ENCODE data around the gene AGT. TPM values are rescaled to one million over a fixed set of nuclear protein-coding genes. Genes with fewer than 3 reads are reported as not detected.

AGT gene
- total RNA-seq, 1 experiment from 2014 or later: not detected

DNA sequence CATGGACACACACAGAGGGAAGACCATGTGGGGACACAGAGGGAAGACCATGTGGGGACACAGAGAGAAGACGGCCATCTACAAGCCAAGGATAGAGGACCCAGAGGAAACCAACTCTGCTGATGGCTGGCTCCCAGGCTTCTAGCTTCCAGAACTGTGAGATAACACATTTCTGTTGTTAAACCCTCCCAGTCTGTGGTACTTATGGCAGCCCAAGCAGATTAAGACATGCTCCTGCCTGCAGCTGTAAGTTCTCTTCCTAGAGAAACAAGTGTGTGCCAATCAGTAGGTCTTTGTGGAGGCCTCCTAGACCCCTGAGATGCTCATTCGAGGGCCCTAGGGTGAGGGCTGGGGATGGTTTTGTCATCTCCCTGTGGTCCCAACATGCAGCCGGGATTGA is 2.7 kb downstream of the AGT start:
- no peak for DNase-seq (ENCODE audit: low read depth)
- in situ Hi-C loops (cut with HindIII; ENCODE audit: low pct_unique_long_range_greater_than_20kb, low sequenced_read_pairs): no loop called here

DNA sequence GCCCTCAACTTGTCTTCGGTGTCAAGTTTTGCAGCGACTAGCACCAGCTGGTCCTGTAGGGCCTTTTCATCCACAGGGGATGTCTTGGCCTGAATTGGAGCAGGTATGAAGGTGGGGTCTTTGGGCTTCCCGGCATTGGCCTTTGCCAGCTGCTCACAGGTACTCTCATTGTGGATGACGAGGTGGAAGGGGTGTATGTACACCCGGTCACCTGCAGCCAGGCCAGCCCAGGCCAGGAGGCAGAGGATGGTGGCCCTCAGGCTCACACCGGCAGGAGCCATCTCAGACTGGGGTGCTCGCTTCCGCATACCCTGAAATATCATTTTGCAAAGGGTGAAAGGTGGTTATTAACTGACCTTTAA is 3.4 kb downstream of the AGT start:
- in situ Hi-C loops (cut with HindIII; ENCODE audit: low pct_unique_long_range_greater_than_20kb, low sequenced_read_pairs): no loop called here
- no peak for DNase-seq (ENCODE audit: low read depth)

DNA sequence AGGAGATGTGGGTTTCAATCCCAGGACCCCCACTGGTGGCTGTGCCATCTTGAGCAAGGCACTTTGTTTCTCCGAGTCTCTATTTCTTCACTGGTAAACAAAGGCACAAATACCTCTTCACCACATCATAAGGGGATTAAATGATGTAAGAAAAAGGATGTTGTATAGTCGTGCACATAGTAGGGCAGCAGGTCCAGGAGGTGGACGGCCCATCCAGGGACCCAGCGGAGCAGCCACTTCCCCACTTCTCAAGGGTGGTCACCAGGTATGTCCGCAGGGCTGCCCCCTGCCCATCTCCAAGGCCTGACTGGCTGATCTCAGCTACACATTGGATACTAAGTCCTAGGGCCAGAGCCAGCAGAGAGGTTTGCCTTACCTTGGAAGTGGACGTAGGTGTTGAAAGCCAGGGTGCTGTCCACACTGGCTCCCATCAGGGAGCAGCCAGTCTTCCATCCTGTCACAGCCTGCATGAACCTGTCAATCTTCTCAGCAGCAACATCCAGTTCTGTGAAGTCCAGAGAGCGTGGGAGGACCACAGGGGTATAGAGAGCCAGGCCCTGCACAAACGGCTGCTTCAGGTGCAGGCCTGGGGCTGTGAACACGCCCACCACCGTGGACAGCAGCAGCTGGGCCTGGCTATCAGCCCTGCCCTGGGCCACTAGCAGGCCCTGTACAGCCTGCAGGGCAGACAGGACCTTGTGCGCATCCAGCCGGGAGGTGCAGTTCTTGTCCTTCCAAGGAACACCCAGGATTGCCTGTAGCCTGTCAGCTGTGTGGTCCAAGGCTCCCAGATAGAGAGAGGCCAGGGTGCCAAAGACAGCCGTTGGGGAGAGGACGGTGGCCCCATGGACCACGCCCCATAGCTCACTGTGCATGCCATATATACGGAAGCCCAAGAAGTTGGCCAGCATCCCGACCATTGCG is 4.0 kb downstream of the AGT start:
- in situ Hi-C loops (cut with HindIII; ENCODE audit: low pct_unique_long_range_greater_than_20kb, low sequenced_read_pairs): no loop called here
- DNase-seq (ENCODE audit: low read depth): no peak

DNA sequence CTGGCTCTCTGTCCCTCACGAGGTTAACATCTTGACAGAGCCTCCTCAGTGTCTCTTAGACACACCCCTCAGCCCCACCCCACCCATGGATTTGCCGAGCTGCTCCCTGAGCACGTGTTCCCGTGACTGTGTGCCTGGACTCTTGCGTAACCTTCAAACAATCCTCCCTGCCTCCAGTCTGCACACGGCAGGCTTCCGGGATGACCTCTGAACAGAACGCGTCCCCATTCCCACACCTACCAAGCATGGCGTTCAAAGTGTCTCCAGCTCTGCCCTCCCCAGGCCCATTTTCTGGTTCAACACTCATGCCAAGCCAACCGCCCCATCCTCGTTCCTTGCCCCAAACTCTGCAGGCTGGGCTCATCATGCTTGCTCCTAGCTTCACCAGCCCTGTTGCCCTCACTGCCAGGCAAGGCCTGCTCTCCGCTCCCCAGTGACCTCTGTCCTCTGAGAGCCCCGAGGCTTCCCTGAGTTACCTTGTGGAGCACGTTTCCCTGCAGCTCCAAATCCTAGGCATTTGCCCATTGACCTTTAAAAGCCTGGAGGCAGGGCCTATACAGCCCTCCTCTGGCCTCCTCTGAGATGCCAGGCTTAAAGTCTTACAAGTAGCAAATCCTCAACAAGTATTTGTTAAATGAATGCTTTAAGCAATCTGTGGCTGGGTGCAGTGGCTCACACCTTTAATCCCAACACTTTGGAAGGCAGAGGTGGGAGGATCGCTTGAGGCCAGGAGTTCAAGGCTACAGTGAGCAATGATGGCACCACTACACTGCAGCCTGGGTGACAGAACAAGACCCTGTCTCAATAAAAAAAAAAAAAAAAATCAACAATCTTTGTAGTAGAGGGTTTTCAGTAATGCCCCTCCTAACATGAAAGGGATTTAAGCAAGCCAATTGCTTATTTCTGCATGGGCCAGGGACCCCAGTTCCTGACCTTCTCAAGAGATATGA is 5.0 kb downstream of the AGT start:
- in situ Hi-C loops (cut with HindIII; ENCODE audit: low pct_unique_long_range_greater_than_20kb, low sequenced_read_pairs): no loop called here
- no peak for DNase-seq (ENCODE audit: low read depth)

DNA sequence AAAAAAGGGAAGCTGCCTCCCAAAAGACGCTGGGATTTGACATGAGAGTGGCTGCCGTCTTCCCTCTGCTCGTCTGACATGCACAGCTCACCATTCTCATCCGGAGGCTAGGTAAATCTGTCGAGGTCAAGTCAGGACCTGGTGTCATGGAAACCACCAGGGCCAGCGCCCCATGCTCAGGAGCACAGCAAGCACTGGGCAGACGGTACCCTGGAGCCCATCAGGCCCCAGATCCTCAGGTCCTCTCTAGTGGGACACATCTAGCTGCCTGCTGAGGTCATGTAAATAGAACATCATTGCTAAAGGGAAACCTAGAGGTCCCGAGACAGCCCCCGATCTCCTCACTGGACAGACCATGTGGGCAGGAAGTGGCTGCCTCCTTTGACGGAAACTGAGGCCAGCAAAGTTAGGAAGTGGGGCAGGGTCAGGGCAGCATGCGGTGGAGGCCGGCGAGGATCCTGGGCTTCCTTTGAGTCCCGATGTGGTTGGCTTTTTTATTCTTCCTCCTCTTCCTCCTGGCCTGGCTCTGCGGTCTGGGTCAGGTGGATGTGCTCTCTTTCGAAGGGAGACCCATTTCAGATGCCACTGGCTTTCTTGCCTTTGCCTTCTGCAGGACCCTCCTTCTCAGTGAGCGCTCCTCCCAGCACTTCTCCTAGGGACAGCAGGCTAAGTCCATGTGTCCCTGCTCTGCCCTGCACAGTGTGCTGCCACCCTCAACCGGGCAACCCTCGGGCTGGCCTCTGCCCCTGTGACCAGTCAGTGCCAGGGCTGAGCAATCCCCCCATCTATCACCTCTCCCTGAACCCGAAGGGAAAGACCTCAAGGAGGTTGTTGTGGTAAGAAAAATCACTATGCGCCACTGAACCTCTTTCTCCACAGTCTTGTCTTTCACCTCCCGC is 5.9 kb downstream of the AGT start:
- in situ Hi-C loops (cut with HindIII; ENCODE audit: low pct_unique_long_range_greater_than_20kb, low sequenced_read_pairs): no loop called here
- no peak for DNase-seq (ENCODE audit: low read depth)

DNA sequence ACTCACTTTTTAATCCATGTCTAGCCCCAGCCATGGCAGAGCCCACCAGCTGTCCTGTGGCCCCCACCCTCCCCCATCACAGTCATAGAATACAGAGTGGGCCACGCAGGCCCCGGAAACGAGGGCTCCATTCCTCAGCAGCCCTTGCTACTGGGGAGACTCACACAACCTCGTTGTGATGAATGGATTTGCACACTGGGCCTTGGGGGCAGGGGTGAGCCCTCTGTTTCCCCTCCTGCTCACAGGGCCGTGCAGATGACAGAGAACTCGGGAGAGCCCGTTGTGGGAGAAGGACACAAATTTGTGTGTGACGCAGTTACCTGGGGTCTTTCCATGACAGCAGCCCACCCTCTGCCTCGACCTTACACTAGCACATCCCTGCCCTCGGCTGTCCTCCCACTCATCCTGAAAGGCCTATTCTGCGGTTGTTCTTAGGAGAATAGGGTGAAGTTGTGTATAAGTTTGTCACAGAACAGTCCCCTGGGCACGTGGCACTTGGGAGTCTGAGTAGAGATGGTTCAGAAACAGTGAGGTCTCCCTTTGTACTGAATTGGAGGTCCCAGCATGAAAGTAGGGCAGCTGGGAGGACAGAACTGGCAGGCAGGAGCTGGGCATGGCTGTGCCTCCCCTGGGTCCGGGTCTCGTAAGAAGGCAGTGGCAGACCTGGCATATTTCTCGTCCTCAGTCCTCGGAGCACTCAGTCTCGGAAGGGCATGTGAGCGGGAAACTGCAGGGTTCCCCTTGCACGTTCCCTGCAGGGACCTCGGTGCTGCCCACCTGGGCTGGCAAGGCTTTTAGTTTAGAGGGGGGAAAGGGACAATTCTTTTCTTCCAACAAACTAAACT is 6.8 kb downstream of the AGT start:
- DNase-seq (ENCODE audit: low read depth): no peak
- in situ Hi-C loops (cut with HindIII; ENCODE audit: low pct_unique_long_range_greater_than_20kb, low sequenced_read_pairs): no loop called here

DNA sequence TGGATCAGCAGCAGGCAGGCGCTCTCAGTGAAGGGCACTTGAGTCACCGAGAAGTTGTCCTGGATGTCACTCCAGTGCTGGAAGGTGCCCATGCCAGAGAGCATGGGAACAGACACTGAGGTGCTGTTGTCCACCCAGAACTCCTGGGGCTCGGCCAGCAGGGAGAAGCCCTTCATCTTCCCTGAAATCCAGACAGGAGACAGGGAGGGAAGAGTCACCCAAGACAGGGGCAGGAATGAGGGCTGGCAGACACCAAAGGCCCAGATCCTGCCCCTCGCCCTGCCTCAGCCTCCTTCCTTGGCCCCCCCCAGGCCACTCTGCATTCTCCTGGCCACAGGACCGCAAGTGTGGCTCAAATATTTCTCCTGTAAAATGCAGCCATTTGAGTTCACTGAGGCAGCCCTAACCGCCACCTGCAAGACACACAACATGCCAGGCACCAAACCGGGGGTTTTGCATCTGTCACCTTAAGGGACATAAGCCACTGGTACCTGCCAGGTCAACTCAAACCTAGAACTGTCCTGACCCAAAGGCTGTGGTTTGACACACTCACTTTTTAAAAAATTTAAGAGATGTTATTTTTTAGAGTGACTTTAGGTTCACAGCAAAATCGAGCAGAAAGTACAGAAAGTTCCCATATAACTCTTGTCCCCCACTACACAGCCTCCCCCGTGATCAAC is 7.8 kb downstream of the AGT start:
- no peak for DNase-seq (ENCODE audit: low read depth)
- in situ Hi-C loops (cut with HindIII; ENCODE audit: low pct_unique_long_range_greater_than_20kb, low sequenced_read_pairs): no loop called here

DNA sequence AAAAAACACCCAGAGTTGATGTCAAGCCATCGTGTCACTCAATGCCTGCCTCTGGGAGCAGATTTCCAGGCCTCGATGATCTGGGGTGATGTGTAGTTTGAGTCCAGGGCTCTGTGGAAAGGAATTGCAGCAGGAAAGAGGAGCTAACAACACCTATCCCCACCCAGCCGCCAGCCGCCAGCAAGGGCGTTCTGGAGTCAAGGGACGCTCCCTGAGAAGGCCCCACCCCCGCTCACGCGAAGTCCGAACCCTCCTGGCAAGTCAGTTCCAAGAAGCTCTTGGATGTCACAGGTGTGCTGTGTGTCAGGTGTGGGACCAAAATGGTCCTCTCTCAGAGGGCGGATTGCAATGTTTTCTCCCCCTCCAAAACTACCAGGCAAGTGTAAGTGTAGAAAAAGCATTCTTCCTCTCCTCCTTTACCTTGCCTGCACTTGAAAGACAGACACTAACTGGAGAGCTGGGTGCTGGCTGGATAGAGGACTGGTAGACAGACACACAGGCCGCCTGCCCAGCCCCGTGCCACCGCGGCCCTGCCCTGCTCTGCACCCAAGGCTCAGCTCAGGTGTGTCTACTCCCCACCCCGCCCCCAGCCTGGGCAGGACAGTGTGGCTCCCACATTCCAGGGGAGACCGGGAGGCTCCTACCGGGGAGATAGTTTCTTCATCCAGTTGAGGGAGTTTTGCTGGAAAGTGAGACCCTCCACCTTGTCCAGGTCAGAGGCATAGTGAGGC is 8.5 kb downstream of the AGT start:
- DNase-seq (ENCODE audit: low read depth): no peak
- in situ Hi-C loops (cut with HindIII; ENCODE audit: low pct_unique_long_range_greater_than_20kb, low sequenced_read_pairs): no loop called here

DNA sequence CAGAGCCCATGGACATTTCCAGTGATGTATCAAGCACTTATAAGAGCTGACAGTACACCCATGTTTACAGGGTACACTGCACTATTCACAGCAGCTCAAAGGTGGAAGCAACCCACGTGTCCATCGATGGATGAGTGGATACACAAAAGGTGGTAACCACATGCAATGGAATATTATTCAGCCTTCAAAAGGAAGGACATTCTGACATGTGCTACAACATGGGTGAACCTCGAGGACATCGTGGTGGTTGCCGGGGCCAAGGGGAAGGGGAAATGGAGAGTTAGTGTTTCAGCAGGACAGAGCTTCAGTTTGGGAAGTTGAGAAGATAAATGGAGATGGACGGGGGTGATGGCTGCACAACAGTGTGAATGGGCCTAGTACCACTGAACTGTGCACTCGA is 9.1 kb downstream of the AGT start:
- no peak for DNase-seq (ENCODE audit: low read depth)
- in situ Hi-C loops (cut with HindIII; ENCODE audit: low pct_unique_long_range_greater_than_20kb, low sequenced_read_pairs): no loop called here

DNA sequence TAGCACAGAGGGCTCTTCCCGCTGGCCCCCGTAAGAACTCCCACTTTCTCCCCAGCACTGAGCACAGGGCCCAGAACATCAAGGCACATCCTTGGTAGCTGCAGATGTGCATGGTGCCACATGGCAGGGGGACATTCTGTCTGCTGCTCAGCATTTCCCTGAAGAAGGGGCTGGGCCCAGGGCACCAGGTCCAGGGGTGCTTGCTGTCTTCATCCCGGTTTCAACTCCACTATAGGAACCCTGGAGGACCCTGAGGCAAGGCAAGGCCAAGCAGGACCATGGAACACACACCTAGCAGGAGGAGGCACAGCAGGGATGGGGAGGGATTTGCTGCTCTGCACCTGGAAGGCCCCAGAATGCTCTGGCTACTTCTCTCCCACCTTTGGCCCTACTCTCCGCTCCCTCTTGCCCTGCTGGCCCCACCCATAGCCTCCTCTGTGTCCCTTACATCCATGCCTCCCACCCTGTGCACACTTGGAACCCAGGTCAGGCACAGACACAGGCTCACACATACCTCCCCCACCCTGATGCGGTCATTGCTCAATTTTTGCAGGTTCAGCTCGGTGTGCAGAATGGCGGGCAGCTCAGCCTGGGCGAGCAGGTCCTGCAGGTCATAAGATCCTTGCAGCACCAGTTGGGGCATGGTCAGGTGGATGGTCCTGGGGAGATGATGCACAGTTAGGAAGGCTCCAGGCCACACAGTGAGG is 10.1 kb downstream of the AGT start:
- in situ Hi-C loops (cut with HindIII; ENCODE audit: low pct_unique_long_range_greater_than_20kb, low sequenced_read_pairs): no loop called here

DNA sequence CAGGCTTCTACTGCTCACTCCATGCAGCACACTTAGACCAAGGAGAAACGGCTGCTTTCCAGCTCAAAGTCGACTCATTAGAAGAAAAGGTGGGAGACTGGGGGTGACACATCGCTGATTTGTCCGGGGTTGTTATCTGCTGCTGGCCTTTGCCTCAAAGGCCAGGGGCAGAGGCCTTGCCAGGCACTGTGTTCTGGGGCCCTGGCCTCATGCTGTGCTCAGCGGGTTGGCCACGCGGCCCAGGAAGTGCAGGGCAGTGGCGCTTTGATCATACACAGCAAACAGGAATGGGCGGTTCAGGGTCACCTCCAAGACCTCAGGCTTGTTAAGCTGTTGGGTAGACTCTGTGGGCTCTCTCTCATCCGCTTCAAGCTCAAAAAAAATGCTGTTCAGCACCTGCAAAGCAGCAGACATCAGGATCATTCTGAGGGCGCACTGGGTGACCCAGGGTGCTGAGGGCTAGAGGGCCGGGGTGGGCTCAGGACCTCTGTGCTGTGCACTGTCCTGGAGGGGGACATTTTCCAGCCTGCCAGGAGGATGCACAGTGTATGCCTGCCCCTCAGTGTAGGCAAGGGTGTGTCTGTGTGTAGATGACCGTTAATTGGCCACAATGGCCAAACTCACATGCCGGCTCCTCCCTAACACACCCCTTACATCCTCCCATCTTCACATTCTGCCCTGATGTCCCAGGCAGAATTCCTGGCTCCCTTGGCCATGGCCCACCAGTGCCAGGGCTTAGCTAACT is 10.8 kb downstream of the AGT start:
- no peak for DNase-seq (ENCODE audit: low read depth)
- in situ Hi-C loops (cut with HindIII; ENCODE audit: low pct_unique_long_range_greater_than_20kb, low sequenced_read_pairs): no loop called here

More for the DNA sequence above, 10.1 kb downstream of the AGT start:
- DNase-seq (ENCODE audit: low read depth): no peak

DNA sequence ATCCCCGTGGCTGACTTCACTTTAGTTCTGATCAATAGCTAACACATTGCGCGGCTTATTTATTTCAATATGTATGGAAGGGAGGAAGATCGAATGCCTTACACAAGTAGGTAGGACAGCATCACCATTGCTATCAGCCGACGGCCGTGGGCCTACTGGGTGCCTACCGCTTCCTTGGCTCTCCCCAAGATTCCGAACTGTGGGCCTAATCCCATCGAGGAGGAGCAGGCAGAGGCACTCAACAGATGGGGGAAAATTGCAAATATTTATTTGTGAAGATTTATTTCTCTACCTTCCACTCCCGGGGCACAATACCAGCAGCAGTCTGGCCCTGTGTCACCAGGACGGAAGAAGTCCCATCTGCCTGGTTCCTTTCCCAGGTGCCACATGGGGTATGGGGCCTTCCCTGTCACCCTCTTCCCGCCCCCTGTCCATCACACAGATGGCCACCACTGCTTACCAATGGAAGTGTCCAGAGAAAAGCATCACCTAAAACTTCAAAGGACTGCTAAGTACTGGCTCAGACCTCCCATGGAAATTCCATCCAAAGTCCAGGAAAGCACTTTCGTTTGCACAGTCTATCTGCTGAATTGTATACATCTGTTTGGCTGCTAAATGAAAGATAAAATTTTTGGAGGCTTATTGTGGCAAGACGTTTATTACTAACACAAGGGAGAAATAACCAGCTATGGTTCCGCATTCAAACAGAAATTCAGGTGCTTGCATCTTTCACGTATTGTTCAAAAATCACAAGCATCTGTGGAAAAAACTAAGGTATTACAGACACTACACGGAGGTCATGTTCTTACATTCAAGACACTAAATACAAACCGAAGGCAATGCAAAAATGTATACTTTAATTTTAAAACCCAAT is 11.8 kb downstream of the AGT start:
- in situ Hi-C loops (cut with HindIII; ENCODE audit: low pct_unique_long_range_greater_than_20kb, low sequenced_read_pairs): no loop called here
- no peak for DNase-seq (ENCODE audit: low read depth)

DNA sequence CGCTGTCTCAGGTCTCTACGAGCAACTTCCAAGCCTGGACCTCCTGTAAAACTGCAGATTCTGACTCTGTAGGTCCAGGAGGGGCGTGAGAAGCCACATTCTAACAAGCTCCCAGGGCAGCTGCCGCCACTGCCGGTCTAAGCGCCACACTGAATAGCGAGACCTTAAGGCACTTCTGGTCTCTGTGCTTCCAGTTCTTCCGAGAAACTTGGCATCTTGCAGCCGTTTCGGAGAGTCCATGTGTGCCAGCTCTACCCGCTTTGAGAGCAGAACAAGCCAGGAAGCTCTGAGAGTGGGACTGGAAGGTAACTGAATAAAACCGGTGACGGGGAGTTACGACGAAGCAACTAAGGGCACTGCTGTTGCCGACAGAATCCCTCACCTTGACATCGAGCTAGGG is 12.5 kb downstream of the AGT start:
- no peak for DNase-seq (ENCODE audit: low read depth)
- in situ Hi-C loops (cut with HindIII; ENCODE audit: low pct_unique_long_range_greater_than_20kb, low sequenced_read_pairs): no loop called here

DNA sequence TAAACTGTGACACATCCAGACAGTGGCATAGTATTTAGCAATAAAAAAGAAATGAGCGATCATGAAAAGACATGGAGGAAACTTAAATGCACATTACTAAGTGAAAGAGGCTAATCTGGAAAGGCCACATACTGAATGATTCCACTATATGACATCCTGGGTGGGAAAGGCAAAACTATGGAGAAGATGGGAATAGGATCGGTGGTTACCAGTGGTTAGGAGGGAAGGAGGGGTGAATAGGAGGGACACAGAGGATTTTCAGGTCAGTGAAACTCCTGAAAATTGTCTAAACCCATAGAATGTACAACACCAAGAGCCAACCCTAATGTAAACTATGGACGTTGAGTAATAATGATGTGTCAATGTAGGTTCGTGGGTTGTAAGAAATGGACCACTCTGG is 13.8 kb downstream of the AGT start:
- no peak for DNase-seq (ENCODE audit: low read depth)
- in situ Hi-C loops (cut with HindIII; ENCODE audit: low pct_unique_long_range_greater_than_20kb, low sequenced_read_pairs): no loop called here
